Activated T-cell treated with anti-CD3 and anti-CD28 coated beads for 48 hours (primary cell): ENCODE data around the gene ZC3H10.

Experiments
- DNase-seq: peaks from one replicate; pipeline ENCODE4 v3.0.0-alpha.2; 2020; ENCODE audit warnings: low read depth

ZC3H10 gene

DNA sequence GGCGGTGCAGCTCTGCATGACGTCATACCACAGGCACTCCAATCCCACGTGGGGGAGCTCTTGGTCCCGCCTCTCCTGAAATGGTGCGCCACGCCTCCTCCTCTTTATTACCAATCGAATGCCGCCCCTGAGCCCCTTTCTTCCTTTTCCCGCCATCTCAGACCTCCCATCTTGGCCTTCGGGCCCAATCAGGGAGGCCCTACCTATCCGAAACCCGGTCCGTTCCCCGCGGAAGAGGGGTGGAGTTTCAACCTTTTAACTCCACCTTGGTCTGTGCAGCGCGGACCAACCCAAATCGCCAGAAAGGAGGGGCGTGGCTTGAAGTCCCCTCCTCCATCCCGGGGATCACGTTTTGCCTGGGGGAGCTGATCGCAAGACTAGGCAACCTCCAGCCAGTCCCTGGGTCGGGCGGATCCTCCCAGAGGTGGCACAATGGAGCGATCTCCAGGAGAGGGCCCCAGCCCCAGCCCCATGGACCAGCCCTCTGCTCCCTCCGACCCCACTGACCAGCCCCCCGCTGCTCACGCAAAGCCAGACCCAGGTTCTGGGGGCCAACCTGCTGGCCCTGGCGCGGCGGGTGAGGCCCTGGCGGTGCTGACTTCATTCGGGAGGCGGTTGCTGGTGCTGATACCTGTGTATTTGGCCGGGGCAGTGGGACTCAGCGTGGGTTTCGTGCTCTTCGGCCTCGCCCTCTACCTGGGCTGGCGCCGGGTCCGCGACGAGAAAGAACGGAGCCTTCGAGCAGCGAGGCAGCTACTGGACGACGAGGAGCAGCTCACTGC, 10.0 kb downstream of the ZC3H10 start, which contains the start of gene ESYT1:
Gene ESYT1, plus strand, starts transcription at position 380 of the 782 bp plus-strand sequence. Its CDS starts 53 bp downstream, at position 433.
- DNase-seq = peak; percentile 94

DNA sequence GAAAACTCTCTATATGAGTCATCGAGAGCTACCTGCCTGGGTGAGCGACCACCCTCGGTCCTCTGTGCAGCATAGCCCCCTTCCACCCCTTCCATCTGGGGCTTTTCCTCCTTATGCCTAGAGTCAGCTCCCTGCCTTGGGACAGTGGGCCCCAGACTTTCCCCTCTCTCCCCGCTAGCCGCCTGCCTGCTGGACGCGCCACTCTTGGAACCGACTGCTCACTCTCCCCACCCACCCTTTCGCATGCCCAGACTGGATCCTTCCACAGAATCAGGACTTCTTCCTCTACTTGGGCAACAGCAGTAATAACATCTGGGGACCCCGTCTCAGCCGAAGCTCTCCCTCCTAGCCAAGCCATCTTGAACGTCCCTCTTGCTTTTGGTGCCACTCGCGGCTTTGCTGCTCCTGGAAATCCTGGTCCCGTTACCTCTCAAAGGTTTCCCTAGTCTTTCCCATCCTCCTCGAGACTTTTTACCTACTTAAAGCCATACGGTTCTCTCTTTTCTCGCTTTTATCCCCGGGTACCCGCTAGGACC, 10.7 kb downstream of the ZC3H10 start:
- peak; percentile 12 for DNase-seq

GRCh38 chr12:56129206-56129941, 11.3 kb downstream of the ZC3H10 start:
- peak; percentile 62 for DNase-seq

- DNase-seq = no peak
Observed at GRCh38 chr12:56129942-56130495, 12.0 kb downstream of the ZC3H10 start.

DNA sequence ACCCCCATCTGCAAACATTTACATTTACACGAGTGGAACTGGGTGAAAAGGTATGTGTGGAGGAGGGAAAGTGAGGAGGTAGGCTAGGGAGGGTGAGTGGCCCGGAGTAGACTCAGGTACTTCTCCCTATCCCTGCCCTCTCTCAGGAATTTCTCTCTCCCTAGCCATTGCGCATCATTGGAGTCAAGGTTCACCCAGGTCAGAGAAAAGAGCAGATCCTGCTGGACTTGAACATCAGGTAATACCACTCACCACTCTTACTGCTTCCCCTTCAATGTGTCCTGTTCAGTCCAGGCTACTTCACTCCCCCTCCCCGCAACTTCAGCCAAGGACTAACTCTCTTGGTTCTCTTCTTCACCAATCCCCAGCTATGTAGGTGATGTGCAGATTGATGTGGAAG, 12.8 kb downstream of the ZC3H10 start:
- DNase-seq = no peak

- DNase-seq = no peak
Observed at GRCh38 chr12:56134897-56135296, 16.8 kb downstream of the ZC3H10 start.

- no peak for DNase-seq
Observed at GRCh38 chr12:56137853-56138571, 19.9 kb downstream of the ZC3H10 start.

DNA sequence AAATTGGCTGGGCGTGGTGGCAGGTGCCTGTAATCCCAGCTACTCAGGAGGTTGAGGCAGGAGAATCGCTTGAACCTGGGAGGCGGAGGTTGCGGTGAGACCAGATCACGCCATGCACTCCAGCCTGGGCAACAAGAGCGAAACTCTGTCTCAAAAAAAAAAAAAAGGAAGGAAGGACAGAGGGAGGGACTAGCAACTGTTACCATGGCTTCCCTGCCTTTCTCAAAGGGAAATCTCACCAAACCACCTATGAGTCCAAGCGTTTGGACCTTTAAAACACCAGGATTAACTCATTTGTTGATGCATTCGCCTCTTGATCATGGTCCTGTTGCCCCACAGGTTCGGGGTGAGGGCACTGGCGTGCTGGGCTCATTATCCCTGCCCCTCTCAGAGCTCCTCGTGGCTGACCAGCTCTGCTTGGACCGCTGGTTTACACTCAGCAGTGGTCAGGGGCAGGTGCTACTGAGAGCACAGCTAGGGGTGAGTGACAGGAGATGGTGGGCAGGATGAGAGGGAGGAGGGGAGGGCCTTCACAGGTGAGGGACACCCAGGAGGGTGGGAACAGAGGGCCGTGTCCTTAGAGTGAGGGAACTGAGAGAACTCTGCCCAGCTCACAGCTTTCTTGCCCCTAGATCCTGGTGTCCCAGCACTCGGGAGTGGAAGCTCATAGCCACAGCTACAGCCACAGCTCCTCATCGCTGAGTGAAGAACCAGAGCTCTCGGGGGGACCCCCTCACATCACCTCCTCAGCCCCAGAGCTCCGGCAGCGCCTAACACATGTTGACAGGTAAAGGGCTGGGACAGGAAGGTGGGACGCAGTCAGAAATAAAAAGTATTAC, 24.1 kb downstream of the ZC3H10 start:
- DNase-seq = no peak

GRCh38 chr12:56143217-56143616, 25.2 kb downstream of the ZC3H10 start:
- no peak for DNase-seq

DNA sequence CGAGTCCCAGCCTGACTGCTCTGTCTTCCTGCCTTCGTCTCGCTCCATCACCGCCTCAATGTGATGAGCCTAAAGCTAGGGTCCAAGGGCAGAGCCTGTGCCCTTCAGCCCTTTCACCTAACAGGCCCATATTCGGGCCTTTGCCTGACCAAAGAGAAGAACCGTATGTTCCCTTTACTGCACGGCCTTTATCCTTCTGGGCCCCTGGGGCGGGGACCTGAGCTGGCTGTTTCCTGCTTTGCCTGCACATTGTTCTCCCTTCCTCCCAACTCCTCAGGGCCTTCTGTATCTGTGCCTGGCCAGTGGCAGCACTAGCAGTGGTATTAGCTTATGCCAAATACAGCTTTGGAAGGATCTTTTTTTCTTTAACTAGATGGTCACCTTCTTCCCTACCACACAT, 25.8 kb downstream of the ZC3H10 start:
- DNase-seq = no peak

GRCh38 chr12:56145217-56145616, 27.2 kb downstream of the ZC3H10 start:
- DNase-seq = no peak

GRCh38 chr12:56146492-56147460, 28.7 kb downstream of the ZC3H10 start:
- no peak for DNase-seq

- DNase-seq = no peak
Observed at GRCh38 chr12:56150563-56150962, 32.5 kb downstream of the ZC3H10 start.

DNA sequence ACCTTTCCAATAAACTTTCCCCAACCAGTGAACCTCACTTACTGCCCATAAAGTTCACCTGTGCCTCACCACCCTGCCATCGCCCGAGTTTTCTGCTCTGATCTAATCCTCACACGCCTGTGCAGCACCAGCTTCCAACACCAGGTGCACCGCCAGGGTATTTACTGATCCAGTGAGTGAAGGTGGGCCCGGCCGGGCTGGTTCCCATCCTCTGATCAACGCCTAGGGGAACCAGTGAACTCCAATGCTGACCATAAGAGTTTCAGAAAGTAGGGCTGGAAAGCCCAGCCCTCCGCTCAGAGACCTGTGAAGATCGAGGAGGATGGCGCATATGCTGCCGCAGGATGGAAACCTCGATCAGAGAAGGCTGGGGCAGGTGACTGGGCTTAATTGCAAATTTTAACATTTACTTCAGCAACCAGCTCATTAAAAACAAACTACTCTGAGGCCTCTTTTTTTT, 33.6 kb downstream of the ZC3H10 start:
- peak; percentile 64 for DNase-seq

DNA sequence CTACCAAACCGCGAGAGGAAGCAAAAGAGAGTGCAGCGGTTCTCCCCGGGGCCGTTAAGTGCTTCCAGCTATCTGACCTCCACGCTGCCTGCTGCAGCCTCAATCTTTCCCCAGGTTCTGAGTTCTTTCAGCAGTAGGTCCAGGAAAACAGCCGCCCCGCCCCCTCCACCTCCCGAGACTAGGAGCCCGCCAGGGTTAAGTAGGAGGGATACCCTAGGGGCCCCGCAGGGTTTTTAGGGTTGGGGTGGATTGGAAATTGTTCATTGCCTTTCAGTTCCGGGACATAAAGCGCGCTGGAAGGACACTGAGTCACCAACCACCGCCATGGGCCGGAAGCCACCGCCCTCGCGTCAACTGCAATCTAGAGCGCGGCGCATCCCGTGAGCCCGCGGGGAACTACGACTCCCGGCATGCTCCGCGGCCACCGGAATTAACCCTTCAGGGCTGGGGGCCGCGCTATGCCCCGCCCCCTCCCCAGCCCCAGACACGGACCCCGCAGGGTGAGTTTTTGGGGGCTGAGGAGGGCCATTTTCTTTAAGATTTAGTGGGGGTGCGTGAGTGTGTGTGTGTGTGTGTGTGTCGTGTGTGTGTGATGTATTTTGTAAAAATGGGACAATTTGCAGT, 34.2 kb downstream of the ZC3H10 start, which contains the start of gene MYL6B:
Gene MYL6B, plus strand, starts transcription at position 456 of the 624 bp plus-strand sequence. CDS start 1,332 bp downstream, outside the sequence.
- DNase-seq = peak; percentile 94

DNA sequence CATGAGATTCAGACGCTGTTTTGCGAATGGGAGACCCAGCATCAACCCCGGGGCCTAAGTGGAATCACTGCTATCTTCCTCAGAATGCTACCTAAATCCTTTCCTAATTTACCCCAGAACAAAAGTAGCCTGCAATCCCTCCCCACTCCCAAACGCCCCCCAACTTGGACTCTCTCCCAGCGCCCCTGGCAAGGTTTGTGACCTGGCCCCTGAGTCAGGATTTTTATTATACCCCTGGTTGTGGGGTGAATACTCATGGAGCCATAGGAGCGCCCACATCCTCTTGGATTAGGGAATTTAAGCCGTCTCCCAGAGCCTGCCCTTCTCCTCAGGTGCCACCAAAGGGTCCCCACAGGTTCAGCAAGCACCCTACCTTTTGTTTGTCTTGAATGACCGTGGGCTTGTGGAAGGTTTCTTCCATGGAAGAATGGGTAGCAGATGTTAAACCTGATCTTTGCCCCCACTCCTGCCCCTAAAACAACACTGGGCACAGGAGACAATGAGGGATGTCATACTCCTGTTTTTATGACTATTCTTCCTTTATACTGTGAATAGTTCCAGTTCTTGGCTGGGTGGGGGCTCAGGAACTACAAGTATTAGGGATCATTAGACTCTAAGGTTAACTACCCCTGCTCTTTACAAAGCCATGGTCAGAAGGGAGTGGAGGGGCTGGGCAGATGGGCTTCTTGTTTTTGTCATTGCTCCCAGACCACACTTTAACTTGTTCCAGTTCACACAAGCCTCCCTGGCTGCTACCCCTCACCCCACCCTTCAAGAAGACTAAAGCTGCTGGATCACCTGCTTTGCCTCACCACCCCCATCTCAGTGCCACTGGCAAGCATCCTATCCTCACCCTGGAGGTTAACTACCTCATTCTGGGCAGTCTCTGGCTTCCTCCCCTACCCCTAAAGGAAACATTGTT, 35.0 kb downstream of the ZC3H10 start:
- no peak for DNase-seq

DNA sequence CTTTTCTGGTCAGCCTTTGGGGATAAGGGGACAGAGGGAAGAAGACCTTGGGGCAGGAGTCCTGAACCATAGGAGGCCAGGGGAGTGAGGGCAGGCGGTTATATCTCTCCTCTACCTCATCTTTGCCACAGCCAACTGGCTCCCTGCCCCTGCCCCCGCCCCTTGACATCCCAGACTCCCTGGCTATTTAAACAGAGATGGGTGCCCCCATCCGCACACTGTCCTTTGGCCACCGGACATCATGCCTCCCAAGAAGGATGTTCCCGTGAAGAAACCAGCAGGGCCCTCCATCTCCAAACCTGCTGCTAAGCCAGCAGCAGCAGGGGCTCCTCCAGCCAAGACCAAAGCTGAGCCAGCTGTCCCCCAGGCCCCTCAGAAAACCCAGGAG, 35.6 kb downstream of the ZC3H10 start:
- no peak for DNase-seq

DNA sequence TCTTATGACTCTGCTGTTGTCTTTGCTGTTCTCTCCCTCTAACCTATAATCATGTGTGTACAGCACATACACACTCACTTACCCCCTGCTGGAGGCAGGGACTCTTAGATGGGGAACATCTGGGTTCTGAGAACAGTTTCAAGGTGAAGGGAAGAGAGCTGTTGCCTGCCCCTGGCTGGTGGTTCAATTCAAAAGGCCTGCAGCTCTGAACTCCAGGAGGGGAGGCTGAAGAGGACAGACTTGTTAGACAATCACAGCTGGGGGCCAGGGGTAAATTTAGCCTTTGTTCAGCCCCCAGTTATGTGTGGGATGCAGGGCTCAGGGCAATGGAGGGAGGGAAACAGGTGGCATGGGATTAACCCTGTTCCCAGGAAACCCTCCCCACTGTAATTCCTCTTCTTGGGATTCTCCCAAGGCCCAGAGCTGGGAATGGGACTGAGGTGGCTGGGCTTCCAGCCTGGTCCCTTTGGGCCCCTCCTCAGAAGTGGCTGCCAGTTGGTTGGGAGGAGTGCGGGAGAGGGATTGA, 36.2 kb downstream of the ZC3H10 start:
- DNase-seq = no peak
